Hematopoietic multipotent progenitor cell treated with erythropoietin and hydrocortisone succinate and interleukin-3 and kit ligand, for 8 days (in vitro differentiated cells): Measurements from ENCODE around the gene GABRB2.
"Not testable (repeated sequence)": the region's sequence is repeated elsewhere in the genome, so short reads cannot be mapped to it uniquely, and the experiment has no call there.

ENCODE experiments used
- DNase-seq: peaks from one replicate; pipeline ENCODE4 v3.0.0-alpha.2; 2015

The GABRB2 gene

GRCh38 chr5:161546470-161547301, at the start of gene GABRB2:
GABRB2 (minus strand) TSS chr5:161546725; CDS start chr5:161546643, 82 bp downstream.
- peak; percentile 10 for DNase-seq

- no peak for DNase-seq
These were observed 39.3 kb upstream of the GABRB2 start for GRCh38 chr5:161585798-161586197.

GRCh38 chr5:161580621-161581020, 34.1 kb upstream of the GABRB2 start:
- DNase-seq, result no peak

- no peak for DNase-seq
These were observed 26.4 kb upstream of the GABRB2 start for GRCh38 chr5:161572914-161573313.

GRCh38 chr5:161566081-161566480, 19.6 kb upstream of the GABRB2 start:
- no peak for DNase-seq

- DNase-seq, result no peak
These were observed 15.9 kb upstream of the GABRB2 start for GRCh38 chr5:161562446-161562845.

GRCh38 chr5:161549106-161549505, 2.6 kb upstream of the GABRB2 start:
- no peak for DNase-seq

- DNase-seq, result no peak
These were observed 2.1 kb upstream of the GABRB2 start for GRCh38 chr5:161548487-161549094.

GRCh38 chr5:161547738-161548486, 1.4 kb upstream of the GABRB2 start:
- no peak for DNase-seq

- no peak for DNase-seq
These were observed 847 bp upstream of the GABRB2 start for GRCh38 chr5:161547406-161547737.

GRCh38 chr5:161546095-161546469, 443 bp downstream of the GABRB2 start:
- no peak for DNase-seq

GRCh38 chr5:161545344-161546094, 1.0 kb downstream of the GABRB2 start:
- no peak for DNase-seq

- DNase-seq, result peak; percentile 54
These were observed 2.2 kb downstream of the GABRB2 start for GRCh38 chr5:161544350-161544765.

GRCh38 chr5:161539016-161539415, 7.5 kb downstream of the GABRB2 start:
- no peak for DNase-seq

GRCh38 chr5:161535762-161536161, 10.8 kb downstream of the GABRB2 start:
- DNase-seq, result no peak

GRCh38 chr5:161530700-161531099, 15.8 kb downstream of the GABRB2 start:
- no peak for DNase-seq

GRCh38 chr5:161513942-161514341, 32.6 kb downstream of the GABRB2 start:
- DNase-seq, result no peak

GRCh38 chr5:161507591-161507990, 38.9 kb downstream of the GABRB2 start:
- DNase-seq, result no peak

GRCh38 chr5:161505160-161505559, 41.4 kb downstream of the GABRB2 start:
- not testable (repeated sequence) for DNase-seq

- no peak for DNase-seq
These were observed 48.0 kb downstream of the GABRB2 start for GRCh38 chr5:161498531-161498930.

- DNase-seq, result no peak
These were observed 62.8 kb downstream of the GABRB2 start for GRCh38 chr5:161483721-161484120.

- DNase-seq, result no peak
These were observed 64.6 kb downstream of the GABRB2 start for GRCh38 chr5:161481922-161482321.
